ENCODE data around the gene PTPN6. TPM values are rescaled to one million over a fixed set of nuclear protein-coding genes. Genes with fewer than 3 reads are reported as not detected.

Gene PTPN6
- total RNA-seq, 1 experiment from 2014 or later, result not detected

- Histone ChIP-seq H3K27me3 (replicated peaks) (no peaks in the 10 kb centered on the region), H3K9me3 (replicated peaks) (no peaks in the 10 kb centered on the region), H3K4me3 (no peak overlapping the region), H3K4me1 (replicated peaks) (0 out of 2 replicates have a peak, but pooled peaks cover 4% of the 10 kb centered on the region), H3K36me3 (no peaks in the 10 kb centered on the region), H3K27ac (no peak overlapping the region)
- no peak for DNase-seq (ENCODE audit: low read depth in 1 of 2, low spot score in 2 of 2)
Measured at GRCh38 chr12:6952121-6952862, 1.1 kb downstream of the PTPN6 start.

GRCh38 chr12:6952863-6953441 lies 1.8 kb downstream of the PTPN6 start:
- Histone ChIP-seq H3K4me1 (replicated peaks) (0 out of 2 replicates have a peak, but pooled peaks cover 4% of the 10 kb centered on the region), H3K27me3 (replicated peaks) (no peaks in the 10 kb centered on the region), H3K36me3 (no peaks in the 10 kb centered on the region)

GRCh38 chr12:6953442-6954315 lies 2.5 kb downstream of the PTPN6 start:
- H3K4me1 ChIP-seq (replicated peaks), result 0 out of 2 replicates have a peak, but pooled peaks cover 4% of the 10 kb centered on the region
- no peak overlapping the region for H3K4me3 ChIP-seq
- no peaks in the 10 kb centered on the region for H3K9me3 ChIP-seq (replicated peaks)
- no peaks in the 10 kb centered on the region for H3K36me3 ChIP-seq
- no peak overlapping the region for H3K27ac ChIP-seq
- H3K27me3 ChIP-seq (replicated peaks), result no peaks in the 10 kb centered on the region
- DNase-seq (ENCODE audit: low read depth in 1 of 2, low spot score in 2 of 2), result no peak

More at GRCh38 chr12:6952863-6953441, 1.8 kb downstream of the PTPN6 start:
- Histone ChIP-seq H3K27ac (no peak overlapping the region), H3K9me3 (replicated peaks) (no peaks in the 10 kb centered on the region), H3K4me3 (no peak overlapping the region)
- no peak for DNase-seq (ENCODE audit: low read depth in 1 of 2, low spot score in 2 of 2)

DNA sequence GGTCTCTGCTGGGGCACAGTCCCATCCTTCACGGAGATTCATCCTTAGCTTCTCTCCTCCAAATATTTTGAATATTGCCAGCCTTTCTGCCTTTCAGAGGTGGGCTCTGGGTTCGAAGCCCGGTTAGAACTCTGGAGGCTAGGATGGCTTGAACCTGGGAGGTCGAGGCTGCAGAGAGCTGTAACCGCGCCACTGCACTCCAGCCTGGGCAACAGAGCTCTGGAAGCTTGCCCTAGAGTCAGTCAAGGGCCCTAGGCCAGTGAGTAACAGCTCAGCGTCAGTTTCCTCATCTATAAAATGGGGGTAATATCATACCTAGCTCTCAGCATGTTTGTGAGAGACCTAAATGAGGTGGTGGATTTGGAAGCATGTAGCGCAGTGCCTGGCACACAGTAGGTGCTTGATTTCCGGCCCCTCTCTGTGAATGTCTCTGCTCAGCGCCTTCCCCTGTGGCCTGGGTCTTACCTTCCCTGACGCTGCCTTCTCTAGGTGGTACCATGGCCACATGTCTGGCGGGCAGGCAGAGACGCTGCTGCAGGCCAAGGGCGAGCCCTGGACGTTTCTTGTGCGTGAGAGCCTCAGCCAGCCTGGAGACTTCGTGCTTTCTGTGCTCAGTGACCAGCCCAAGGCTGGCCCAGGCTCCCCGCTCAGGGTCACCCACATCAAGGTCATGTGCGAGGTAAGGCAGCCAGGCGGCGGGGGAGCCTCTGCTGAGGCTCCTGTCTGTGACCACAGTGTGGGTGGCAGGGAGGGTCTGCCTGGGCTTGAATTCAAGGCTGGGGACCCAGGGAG lies 3.4 kb downstream of the PTPN6 start:
- Histone ChIP-seq H3K4me3 (no peak overlapping the region), H3K36me3 (no peaks in the 10 kb centered on the region), H3K9me3 (replicated peaks) (no peaks in the 10 kb centered on the region), H3K27ac (no peak overlapping the region), H3K27me3 (replicated peaks) (no peaks in the 10 kb centered on the region), H3K4me1 (replicated peaks) (0 out of 2 replicates have a peak, but pooled peaks cover 4% of the 10 kb centered on the region)
- no peak for DNase-seq (ENCODE audit: low read depth in 1 of 2, low spot score in 2 of 2)

DNA sequence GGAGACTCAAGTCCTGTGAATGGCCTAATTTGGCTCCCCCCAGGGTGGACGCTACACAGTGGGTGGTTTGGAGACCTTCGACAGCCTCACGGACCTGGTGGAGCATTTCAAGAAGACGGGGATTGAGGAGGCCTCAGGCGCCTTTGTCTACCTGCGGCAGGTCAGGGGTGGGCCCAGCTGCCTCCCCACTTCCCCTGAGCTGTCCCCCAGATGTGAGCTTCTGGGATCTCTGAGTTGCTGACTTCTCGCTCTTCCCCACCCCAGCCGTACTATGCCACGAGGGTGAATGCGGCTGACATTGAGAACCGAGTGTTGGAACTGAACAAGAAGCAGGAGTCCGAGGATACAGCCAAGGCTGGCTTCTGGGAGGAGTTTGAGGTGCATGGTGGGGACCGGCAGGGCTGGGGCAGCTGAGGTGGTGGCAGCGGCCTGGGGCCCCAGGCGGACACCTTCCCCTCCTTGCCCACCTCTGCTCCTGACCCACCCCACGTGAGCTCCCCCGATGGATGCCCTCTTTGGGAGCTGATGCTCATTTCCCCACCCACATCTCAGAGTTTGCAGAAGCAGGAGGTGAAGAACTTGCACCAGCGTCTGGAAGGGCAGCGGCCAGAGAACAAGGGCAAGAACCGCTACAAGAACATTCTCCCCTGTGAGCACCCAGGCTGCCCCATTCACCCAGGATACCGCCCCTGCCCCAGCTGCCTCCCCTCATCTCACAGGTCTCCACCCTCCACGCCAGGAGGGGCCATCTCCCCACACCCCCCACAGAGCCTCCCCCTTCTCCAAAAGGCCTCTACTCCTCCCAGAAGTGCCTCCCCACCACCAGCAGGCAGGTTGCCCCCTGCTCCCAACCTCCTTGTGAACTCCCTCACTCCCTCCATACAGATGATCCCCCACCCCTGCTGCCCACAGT lies 4.2 kb downstream of the PTPN6 start:
- H3K4me3 ChIP-seq, result no peak overlapping the region
- H3K9me3 ChIP-seq (replicated peaks), result no peaks in the 10 kb centered on the region
- H3K27ac ChIP-seq, result no peak overlapping the region
- H3K4me1 ChIP-seq (replicated peaks), result peaks cover 5% of the 10 kb centered on the region; the same call in 1 of the 2 replicates
- no peak for DNase-seq (ENCODE audit: low read depth in 1 of 2, low spot score in 2 of 2)
- no peaks in the 10 kb centered on the region for H3K27me3 ChIP-seq (replicated peaks)
- H3K36me3 ChIP-seq, result no peaks in the 10 kb centered on the region

GRCh38 chr12:6956021-6956727 lies 5.0 kb downstream of the PTPN6 start:
- DNase-seq (ENCODE audit: low read depth in 1 of 2, low spot score in 2 of 2), result no peak
- Histone ChIP-seq H3K9me3 (replicated peaks) (no peaks in the 10 kb centered on the region), H3K4me3 (no peak overlapping the region)

DNA sequence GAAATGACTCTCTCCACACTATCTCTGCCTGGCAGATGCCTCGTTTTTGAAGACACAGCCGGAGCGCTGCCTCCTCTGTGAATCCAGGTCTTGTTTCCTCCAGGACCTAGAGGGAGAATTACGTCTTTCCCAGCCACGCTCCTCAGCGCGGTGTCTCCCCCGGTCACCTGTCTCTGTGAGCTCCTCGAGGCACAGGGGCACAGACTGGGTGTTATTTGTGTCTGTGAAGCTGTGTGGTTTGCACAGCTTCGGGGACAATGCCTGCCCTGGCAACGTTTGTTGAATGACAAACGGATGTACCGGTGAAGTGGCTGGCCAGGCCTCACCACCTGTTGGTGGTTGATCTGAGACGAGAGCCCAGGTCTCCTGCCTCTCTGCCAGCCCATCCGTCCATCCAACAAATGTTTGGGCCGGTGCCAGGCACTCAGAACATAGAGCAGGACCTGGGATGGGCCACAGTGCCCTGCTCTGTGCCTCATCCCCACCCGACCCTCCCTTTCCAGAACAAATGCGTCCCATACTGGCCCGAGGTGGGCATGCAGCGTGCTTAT lies 6.1 kb downstream of the PTPN6 start:
- Histone ChIP-seq H3K27ac (no peak overlapping the region), H3K4me3 (no peak overlapping the region), H3K36me3 (no peaks in the 10 kb centered on the region), H3K27me3 (replicated peaks) (no peaks in the 10 kb centered on the region), H3K9me3 (replicated peaks) (no peaks in the 10 kb centered on the region), H3K4me1 (replicated peaks) (peaks cover 23% of the 10 kb centered on the region)
- DNase-seq (ENCODE audit: low read depth in 1 of 2, low spot score in 2 of 2), result no peak

More at GRCh38 chr12:6956021-6956727, 5.0 kb downstream of the PTPN6 start:
- Histone ChIP-seq H3K27me3 (replicated peaks) (no peaks in the 10 kb centered on the region), H3K4me1 (replicated peaks) (peaks cover 13% of the 10 kb centered on the region), H3K27ac (no peak overlapping the region), H3K36me3 (no peaks in the 10 kb centered on the region)

DNA sequence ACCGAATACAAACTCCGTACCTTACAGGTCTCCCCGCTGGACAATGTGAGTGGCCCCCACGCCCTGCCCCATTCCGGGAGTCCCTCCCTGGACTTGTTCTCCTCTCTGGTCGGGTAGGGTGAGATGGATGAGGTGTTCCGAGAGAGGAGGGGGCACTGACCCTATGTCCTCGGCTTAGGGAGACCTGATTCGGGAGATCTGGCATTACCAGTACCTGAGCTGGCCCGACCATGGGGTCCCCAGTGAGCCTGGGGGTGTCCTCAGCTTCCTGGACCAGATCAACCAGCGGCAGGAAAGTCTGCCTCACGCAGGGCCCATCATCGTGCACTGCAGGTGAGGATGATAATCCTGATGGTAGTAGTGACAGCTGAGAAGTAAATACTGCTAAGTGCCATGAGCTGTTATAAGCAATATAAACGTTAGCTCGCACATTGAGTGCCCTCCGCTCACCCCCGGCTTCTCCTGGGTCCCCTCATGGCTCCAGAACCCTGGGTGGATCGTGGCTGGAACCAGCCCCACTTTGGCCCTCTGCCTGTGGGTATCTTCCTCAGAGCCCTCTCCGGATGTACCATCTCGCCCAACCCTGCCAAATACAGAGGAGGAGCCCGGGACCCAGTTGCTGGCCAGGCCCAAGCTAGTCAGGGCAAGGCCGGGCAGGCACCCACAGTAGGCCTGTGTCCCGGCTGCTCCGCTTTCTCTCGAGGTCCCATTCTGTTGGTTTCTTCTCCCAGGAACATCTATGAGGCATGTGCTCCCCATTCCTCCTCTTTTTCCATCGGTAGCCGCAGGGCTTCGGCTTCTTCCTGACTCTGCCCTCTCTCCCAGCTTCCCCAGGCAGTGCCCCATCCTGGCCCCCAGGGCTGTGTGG lies 6.8 kb downstream of the PTPN6 start:
- Histone ChIP-seq H3K9me3 (replicated peaks) (no peaks in the 10 kb centered on the region), H3K27me3 (replicated peaks) (no peaks in the 10 kb centered on the region), H3K4me1 (replicated peaks) (peaks cover 25% of the 10 kb centered on the region), H3K36me3 (no peaks in the 10 kb centered on the region), H3K27ac (no peak overlapping the region), H3K4me3 (no peak overlapping the region)
- DNase-seq (ENCODE audit: low read depth in 1 of 2, low spot score in 2 of 2), result no peak

DNA sequence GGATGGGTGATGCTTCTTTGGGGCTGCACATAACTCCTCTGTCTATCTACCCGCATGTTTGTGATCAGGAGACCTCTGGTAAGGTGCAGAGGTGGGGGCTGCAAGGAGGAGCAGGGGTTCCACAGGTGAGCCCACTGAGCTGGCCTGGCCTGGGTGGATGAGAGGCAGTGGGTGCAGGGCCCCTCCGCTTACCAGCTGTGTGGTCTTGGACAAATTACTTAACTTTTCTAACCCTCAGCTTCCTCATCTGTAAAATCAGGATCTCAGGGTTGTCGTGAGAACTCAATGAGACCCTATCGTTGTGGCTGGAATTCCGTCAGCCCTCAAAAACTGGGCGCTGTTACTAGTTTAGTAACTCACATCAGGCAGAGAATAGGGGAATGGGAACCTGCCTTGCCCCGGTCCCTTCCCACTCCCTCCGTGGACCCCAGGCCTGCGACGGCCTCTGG lies 7.5 kb downstream of the PTPN6 start:
- no peak for DNase-seq (ENCODE audit: low read depth in 1 of 2, low spot score in 2 of 2)
- Histone ChIP-seq H3K4me1 (replicated peaks) (peaks cover 25% of the 10 kb centered on the region), H3K27ac (no peak overlapping the region), H3K9me3 (replicated peaks) (no peaks in the 10 kb centered on the region), H3K4me3 (no peak overlapping the region), H3K27me3 (replicated peaks) (no peaks in the 10 kb centered on the region), H3K36me3 (no peaks in the 10 kb centered on the region)

DNA sequence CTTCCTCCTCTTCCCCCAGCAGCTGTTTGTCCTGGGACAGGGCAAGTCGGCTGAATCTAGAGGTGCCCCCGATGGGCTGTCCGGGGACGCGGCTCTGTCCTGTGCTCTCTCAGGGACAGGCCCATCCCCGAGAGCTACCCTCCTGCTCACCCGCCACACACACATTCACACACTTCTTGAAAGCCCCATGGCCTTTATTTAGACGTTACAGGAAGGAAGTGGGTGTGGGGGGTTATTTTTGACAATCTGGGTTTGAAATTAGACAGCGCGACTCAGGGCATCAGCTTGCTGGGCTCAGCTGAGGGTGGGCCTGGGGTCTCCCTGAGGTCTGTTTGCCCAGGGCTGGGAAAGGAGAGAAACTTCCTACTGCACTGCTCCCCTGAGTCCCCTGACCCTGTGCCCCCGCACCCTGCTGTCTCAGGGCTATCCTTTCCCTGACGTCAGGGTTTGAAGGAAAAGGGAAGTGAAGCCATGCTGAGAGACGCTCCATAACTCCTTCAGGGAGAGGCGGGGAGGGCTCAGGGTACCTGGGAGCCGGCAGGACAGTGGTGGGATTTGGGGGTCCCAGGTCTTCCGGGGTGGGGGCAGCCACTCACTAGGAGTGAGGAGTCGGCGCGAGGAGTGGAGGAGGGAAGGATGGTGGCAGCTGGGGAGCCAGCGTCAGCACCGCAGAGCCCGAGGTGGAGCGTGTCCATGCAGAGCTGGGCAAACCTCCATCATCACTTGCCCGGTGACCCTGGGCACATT lies 8.1 kb downstream of the PTPN6 start:
- Histone ChIP-seq H3K27ac (no peak overlapping the region), H3K4me1 (replicated peaks) (peaks cover 25% of the 10 kb centered on the region), H3K4me3 (no peak overlapping the region), H3K9me3 (replicated peaks) (no peaks in the 10 kb centered on the region), H3K27me3 (replicated peaks) (no peaks in the 10 kb centered on the region), H3K36me3 (peaks cover 6% of the 10 kb centered on the region)
- no peak for DNase-seq (ENCODE audit: low read depth in 1 of 2, low spot score in 2 of 2)
